Fibroblast of pulmonary artery (primary cell): ENCODE data around the gene MRPL10.

Experiments
- DNase-seq: peaks from one replicate; pipeline ENCODE4 v3.0.0-alpha.2; 2010; ENCODE audit warnings: low read depth
- H3K4me3 ChIP-seq: replicated peaks from 2 replicates; pipeline ENCODE4 v1.5.1; 2011; ENCODE audit warnings: low read depth, mild to moderate bottlenecking, control low read depth, low read length, moderate library complexity
- CTCF ChIP-seq: IDR thresholded peaks from 2 replicates; pipeline ENCODE4 v1.5.1; 2011; ENCODE audit warnings: mild to moderate bottlenecking, control low read depth, low read length, inconsistent platforms; ENCODE audit errors: missing control alignments

MRPL10 gene

GRCh38 chr17:47857551-47858455 lies 26.5 kb upstream of the MRPL10 start:
- DNase-seq = no peak
- H3K4me3 ChIP-seq = no peak overlapping the region
- TF ChIP-seq CTCF = no peak

- no peak for TF ChIP-seq CTCF
- no peak for DNase-seq
- no peak overlapping the region for H3K4me3 ChIP-seq
These were observed 25.5 kb upstream of the MRPL10 start for GRCh38 chr17:47856830-47857229.

- peak; percentile 41 for DNase-seq
- TF ChIP-seq CTCF = no peak
- no peak overlapping the region for H3K4me3 ChIP-seq
These were observed 24.4 kb upstream of the MRPL10 start for GRCh38 chr17:47855737-47856136.

GRCh38 chr17:47853616-47854015 lies 22.3 kb upstream of the MRPL10 start:
- no peak for DNase-seq
- TF ChIP-seq CTCF = no peak

GRCh38 chr17:47852113-47852949 lies 21.0 kb upstream of the MRPL10 start:
- DNase-seq = no peak
- no peak overlapping the region for H3K4me3 ChIP-seq
- no peak for TF ChIP-seq CTCF

More at GRCh38 chr17:47853616-47854015, 22.3 kb upstream of the MRPL10 start:
- H3K4me3 ChIP-seq = no peak overlapping the region

- no peak overlapping the region for H3K4me3 ChIP-seq
- no peak for TF ChIP-seq CTCF
- DNase-seq = no peak
These were observed 20.4 kb upstream of the MRPL10 start for GRCh38 chr17:47851764-47852112.
